Liver (tissue), 3 donors: ENCODE measurements around the gene PLA2G4E.

Source experiments
- JUND ChIP-seq, 2 donors: IDR thresholded peaks; 2 replicates each; pipeline ENCODE4 v1.6.1; 2016; ENCODE audit warnings: antibody characterized with exemption in 2 of 2
- TF ChIP-seq, protein P1 (sequence below): fragments of 150-350 bp; IDR thresholded peaks from 2 replicates; pipeline ENCODE4 v1.5.1; 2017; ENCODE audit warnings: improper control_type of control experiment, low read depth, low read length; ENCODE audit not compliant: missing input control
- TF ChIP-seq, protein P2 (sequence below): IDR thresholded peaks from 2 replicates; pipeline ENCODE4 v1.6.1; 2016; ENCODE audit warnings: antibody characterized with exemption
- donor health status: healthy.
- donor health status: healthy.

DNA sequence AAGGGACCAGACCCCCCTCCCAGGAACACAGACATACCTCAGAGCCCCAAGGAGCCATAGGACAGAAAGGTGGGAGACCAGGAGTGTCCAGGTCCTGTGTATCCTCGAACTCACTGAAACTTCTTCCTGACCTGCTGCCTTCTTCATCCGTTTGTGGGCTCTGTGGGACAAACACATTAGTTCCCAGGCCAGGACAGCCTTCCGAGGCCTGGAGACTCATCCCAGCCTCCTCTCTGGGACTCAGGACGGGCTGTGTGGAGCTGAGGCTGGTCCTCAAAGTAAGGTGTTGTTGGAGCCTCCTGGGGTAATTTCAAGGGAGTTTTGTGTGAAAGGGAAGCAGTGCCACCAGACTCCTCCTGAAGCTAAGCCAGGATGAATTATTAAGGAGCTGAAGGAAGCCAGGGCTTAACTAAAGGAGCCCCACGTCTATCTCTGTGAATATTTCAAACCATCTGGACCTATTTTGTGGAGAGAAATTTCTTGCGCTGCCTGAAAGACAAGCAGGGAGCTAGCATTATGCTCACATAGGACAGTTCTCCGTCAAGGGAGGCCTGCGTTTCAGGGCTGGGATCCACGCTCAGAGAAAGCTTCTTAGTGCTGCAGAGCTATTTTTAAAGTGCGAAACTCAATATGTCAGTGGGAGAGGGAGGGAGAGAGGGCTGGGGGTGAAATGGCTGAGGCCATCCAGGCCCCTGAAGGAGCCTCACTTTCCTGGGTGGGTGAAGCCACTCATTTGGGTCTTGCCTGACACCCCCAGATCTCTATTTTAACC is 29.8 kb upstream of the PLA2G4E start:
- TF ChIP-seq, protein P1, sequence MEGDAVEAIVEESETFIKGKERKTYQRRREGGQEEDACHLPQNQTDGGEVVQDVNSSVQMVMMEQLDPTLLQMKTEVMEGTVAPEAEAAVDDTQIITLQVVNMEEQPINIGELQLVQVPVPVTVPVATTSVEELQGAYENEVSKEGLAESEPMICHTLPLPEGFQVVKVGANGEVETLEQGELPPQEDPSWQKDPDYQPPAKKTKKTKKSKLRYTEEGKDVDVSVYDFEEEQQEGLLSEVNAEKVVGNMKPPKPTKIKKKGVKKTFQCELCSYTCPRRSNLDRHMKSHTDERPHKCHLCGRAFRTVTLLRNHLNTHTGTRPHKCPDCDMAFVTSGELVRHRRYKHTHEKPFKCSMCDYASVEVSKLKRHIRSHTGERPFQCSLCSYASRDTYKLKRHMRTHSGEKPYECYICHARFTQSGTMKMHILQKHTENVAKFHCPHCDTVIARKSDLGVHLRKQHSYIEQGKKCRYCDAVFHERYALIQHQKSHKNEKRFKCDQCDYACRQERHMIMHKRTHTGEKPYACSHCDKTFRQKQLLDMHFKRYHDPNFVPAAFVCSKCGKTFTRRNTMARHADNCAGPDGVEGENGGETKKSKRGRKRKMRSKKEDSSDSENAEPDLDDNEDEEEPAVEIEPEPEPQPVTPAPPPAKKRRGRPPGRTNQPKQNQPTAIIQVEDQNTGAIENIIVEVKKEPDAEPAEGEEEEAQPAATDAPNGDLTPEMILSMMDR = no peak
- no peak for TF ChIP-seq JUND (IDR thresholded peaks at IDR 0.05)
- TF ChIP-seq, protein P2, sequence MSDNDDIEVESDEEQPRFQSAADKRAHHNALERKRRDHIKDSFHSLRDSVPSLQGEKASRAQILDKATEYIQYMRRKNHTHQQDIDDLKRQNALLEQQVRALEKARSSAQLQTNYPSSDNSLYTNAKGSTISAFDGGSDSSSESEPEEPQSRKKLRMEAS = no peak
